ENCODE measurements around the gene KCNN1.

Gene KCNN1

DNA sequence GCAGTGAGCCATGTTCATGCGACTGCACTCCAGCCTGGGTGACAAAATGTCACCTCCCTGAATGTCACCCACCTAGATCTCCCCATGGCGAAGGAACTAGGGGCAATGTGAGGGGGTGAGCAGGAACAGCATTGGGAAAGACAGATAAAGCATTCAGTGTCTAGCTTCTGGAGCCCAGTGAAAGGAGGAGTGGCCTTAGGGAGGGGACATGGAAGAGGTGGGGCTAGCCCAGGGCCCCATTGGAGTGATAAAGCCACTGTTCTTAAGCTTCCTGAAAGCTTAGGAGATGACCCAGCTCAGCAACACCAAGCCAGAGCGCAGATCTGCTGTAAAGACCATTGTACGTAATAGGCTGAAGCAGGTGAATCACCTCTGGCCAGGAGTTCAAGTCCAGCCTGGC is 13.0 kb upstream of the KCNN1 start:
- Histone ChIP-seq H3K4me1 (ENCODE audit: control insufficient read depth, insufficient read depth, low read length) (peaks cover 1% of the 10 kb centered on the region; the same call in 1 of the 2 replicates), H3K4me3 (ENCODE audit: low read length) (no peak overlapping the region), H3K27ac (ENCODE audit: low read length) (no peak overlapping the region), H3K9me3 (ENCODE audit: control insufficient read depth, insufficient read depth, low read length) (no peaks in the 10 kb centered on the region), H3K36me3 (ENCODE audit: control insufficient read depth, insufficient read depth, low read length) (no peaks in the 10 kb centered on the region), H3K27me3 (ENCODE audit: control insufficient read depth, insufficient read depth, low read length) (peaks cover 24% of the 10 kb centered on the region)
- no CpG with 5 or more reads among the region's 4 CpGs for WGBS (ENCODE audit: insufficient coverage, insufficient read length)
- no peak for DNase-seq (ENCODE audit: low read depth, low spot score)

DNA sequence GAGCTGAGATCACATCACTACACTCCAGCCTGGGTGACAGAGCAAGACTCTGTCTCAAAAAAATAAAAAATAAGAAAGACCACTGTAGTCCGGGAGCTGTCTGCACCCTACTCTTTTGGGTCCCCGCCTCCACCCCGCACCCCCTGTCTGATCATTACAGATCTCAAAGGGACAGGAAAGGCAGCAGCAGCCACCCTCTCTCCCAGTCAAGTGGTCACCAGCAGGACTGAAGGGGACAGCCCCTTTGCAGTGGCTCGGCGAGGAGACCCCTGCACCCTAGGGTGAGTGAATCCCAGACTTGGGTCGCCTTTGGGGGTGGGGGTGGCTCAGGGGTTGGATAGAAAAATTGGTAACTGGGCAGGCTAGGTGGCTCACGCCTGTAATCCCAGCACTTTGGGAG is 12.5 kb upstream of the KCNN1 start:
- Histone ChIP-seq H3K27me3 (ENCODE audit: control insufficient read depth, insufficient read depth, low read length) (peaks cover 21% of the 10 kb centered on the region), H3K27ac (ENCODE audit: low read length) (no peak overlapping the region), H3K36me3 (ENCODE audit: control insufficient read depth, insufficient read depth, low read length) (no peaks in the 10 kb centered on the region), H3K4me3 (ENCODE audit: low read length) (no peak overlapping the region), H3K9me3 (ENCODE audit: control insufficient read depth, insufficient read depth, low read length) (no peaks in the 10 kb centered on the region), H3K4me1 (ENCODE audit: control insufficient read depth, insufficient read depth, low read length) (peaks cover 1% of the 10 kb centered on the region; the same call in 1 of the 2 replicates)
- DNase-seq (ENCODE audit: low read depth, low spot score): no peak
- no CpG with 5 or more reads among the region's 7 CpGs for WGBS (ENCODE audit: insufficient coverage, insufficient read length)

DNA sequence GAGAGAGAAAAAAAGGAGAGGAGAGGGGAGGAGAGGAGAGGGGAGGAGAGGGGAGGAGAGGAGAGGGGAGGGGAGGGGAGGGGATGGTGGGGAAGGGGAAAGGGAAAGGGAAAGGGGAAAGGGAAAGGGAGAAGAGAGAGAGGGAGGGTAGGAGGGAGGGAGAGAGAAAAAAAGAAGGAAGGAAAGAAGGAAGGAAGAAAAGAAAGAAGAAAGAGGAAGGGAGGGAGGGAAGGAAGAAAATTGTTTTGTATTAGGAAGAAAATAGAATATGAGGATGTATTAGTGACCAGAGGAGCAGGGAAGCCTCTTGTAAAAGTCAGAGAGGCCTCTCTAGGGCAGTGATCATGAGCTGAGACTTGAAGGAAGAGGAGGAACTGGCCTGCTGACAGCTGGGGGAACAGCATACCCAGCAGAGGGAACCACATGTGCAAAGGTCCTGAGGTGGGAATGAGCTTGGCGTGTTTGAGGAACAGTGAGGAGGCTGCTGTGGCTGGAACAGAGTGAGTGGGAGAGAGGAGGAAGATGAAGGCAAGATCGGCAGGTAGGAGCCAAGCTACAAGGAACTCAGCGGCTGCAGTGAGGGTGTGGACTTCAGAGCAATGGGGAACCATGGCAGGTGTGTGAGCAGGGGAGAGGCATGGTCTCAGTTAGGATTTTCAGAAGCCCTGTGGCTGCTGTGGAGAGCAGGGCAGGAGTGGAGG is 9.6 kb upstream of the KCNN1 start:
- no peaks in the 10 kb centered on the region for H3K9me3 ChIP-seq (ENCODE audit: control insufficient read depth, insufficient read depth, low read length)
- H3K4me3 ChIP-seq (ENCODE audit: low read length): no peak overlapping the region
- WGBS (ENCODE audit: insufficient coverage, insufficient read length): no CpG with 5 or more reads among the region's 3 CpGs
- peaks cover 12% of the 10 kb centered on the region for H3K27me3 ChIP-seq (ENCODE audit: control insufficient read depth, insufficient read depth, low read length)
- peaks cover 6% of the 10 kb centered on the region for H3K4me1 ChIP-seq (ENCODE audit: control insufficient read depth, insufficient read depth, low read length)
- DNase-seq (ENCODE audit: low read depth, low spot score): no peak
- H3K27ac ChIP-seq (ENCODE audit: low read length): no peak overlapping the region
- no peaks in the 10 kb centered on the region for H3K36me3 ChIP-seq (ENCODE audit: control insufficient read depth, insufficient read depth, low read length)

- Histone ChIP-seq H3K4me1 (ENCODE audit: control insufficient read depth, insufficient read depth, low read length) (peaks cover 7% of the 10 kb centered on the region), H3K27me3 (ENCODE audit: control insufficient read depth, insufficient read depth, low read length) (peaks cover 7% of the 10 kb centered on the region), H3K9me3 (ENCODE audit: control insufficient read depth, insufficient read depth, low read length) (no peaks in the 10 kb centered on the region), H3K27ac (ENCODE audit: low read length) (no peak overlapping the region), H3K4me3 (ENCODE audit: low read length) (no peak overlapping the region), H3K36me3 (ENCODE audit: control insufficient read depth, insufficient read depth, low read length) (no peaks in the 10 kb centered on the region)
- no peak for DNase-seq (ENCODE audit: low read depth, low spot score)
These were observed 9.0 kb upstream of the KCNN1 start for GRCh38 chr19:17957885-17958284.

DNA sequence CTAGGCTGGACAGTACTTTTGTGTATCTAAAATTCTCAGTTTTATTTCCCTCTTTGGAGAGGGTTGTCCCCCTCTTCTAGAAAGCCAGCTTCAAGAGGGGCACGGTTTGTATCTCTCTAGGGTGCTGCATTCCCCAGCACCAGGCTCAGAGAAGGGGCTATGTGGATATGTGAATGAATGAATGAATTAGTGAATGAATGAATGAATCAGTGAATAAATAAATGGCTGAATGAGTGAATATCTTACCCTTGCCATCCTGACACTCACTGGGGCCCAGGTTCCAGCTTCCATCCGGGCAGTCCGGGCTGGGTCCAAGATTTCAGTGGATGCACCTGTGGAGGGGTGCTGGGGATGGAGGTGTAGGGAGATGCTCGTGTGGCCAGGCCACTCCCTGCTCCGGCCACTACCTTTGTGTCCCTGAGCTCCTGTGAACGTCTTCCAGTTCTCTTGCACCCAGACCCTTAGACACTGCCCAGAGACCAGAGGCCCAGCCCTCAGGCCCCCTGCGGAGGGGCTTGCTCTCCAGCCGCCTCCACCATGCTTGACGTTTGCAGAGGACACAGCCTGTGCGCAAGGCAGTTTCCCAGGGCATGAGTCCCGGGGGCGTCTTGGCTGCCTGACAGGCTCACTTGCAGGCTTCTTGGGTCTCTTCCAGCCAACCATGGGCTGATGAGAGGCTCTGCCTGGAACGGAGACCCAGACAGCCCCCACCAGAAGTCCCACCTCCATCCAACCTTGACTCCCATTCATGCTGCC is 2.8 kb upstream of the KCNN1 start:
- no peak overlapping the region for H3K4me3 ChIP-seq (ENCODE audit: low read length)
- no peaks in the 10 kb centered on the region for H3K9me3 ChIP-seq (ENCODE audit: control insufficient read depth, insufficient read depth, low read length)
- peaks cover 11% of the 10 kb centered on the region for H3K4me1 ChIP-seq (ENCODE audit: control insufficient read depth, insufficient read depth, low read length)
- no peak for DNase-seq (ENCODE audit: low read depth, low spot score)
- H3K36me3 ChIP-seq (ENCODE audit: control insufficient read depth, insufficient read depth, low read length): no peaks in the 10 kb centered on the region
- H3K27ac ChIP-seq (ENCODE audit: low read length): no peak overlapping the region
- WGBS (ENCODE audit: insufficient coverage, insufficient read length): no CpG with 5 or more reads among the region's 13 CpGs
- H3K27me3 ChIP-seq (ENCODE audit: control insufficient read depth, insufficient read depth, low read length): no peaks in the 10 kb centered on the region

- Histone ChIP-seq H3K27ac (ENCODE audit: low read length) (no peak overlapping the region), H3K9me3 (ENCODE audit: control insufficient read depth, insufficient read depth, low read length) (no peaks in the 10 kb centered on the region), H3K4me1 (ENCODE audit: control insufficient read depth, insufficient read depth, low read length) (peaks cover 11% of the 10 kb centered on the region), H3K36me3 (ENCODE audit: control insufficient read depth, insufficient read depth, low read length) (no peaks in the 10 kb centered on the region), H3K4me3 (ENCODE audit: low read length) (no peak overlapping the region), H3K27me3 (ENCODE audit: control insufficient read depth, insufficient read depth, low read length) (no peaks in the 10 kb centered on the region)
- no peak for DNase-seq (ENCODE audit: low read depth, low spot score)
- no CpG with 5 or more reads among the region's 11 CpGs for WGBS (ENCODE audit: insufficient coverage, insufficient read length)
These were observed 1.4 kb upstream of the KCNN1 start for GRCh38 chr19:17965370-17966128.

DNA sequence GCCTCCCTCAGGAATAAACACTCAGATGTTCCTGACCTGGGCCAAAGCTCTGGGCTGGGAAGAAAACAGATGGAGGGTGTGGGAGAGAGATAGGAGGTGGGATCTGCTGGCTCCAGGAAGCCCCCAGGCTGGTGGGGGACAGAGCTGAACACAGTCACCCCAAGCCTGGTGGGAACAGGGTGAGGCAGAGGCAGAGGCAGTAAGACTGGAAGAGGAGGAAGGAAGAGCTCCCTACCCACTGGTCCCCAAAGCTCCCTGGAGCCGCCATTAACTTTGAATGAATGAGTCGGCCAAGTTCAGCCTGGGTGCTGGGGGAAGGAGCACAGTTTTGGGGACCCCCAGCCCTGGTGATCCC is 801 bp upstream of the KCNN1 start:
- no peaks in the 10 kb centered on the region for H3K36me3 ChIP-seq (ENCODE audit: control insufficient read depth, insufficient read depth, low read length)
- no peak overlapping the region for H3K27ac ChIP-seq (ENCODE audit: low read length)
- peaks cover 11% of the 10 kb centered on the region for H3K4me1 ChIP-seq (ENCODE audit: control insufficient read depth, insufficient read depth, low read length)
- H3K4me3 ChIP-seq (ENCODE audit: low read length): no peak overlapping the region
- DNase-seq (ENCODE audit: low read depth, low spot score): no peak
- no peaks in the 10 kb centered on the region for H3K27me3 ChIP-seq (ENCODE audit: control insufficient read depth, insufficient read depth, low read length)
- no peaks in the 10 kb centered on the region for H3K9me3 ChIP-seq (ENCODE audit: control insufficient read depth, insufficient read depth, low read length)
- WGBS (ENCODE audit: insufficient coverage, insufficient read length): no CpG with 5 or more reads among the region's 2 CpGs

DNA sequence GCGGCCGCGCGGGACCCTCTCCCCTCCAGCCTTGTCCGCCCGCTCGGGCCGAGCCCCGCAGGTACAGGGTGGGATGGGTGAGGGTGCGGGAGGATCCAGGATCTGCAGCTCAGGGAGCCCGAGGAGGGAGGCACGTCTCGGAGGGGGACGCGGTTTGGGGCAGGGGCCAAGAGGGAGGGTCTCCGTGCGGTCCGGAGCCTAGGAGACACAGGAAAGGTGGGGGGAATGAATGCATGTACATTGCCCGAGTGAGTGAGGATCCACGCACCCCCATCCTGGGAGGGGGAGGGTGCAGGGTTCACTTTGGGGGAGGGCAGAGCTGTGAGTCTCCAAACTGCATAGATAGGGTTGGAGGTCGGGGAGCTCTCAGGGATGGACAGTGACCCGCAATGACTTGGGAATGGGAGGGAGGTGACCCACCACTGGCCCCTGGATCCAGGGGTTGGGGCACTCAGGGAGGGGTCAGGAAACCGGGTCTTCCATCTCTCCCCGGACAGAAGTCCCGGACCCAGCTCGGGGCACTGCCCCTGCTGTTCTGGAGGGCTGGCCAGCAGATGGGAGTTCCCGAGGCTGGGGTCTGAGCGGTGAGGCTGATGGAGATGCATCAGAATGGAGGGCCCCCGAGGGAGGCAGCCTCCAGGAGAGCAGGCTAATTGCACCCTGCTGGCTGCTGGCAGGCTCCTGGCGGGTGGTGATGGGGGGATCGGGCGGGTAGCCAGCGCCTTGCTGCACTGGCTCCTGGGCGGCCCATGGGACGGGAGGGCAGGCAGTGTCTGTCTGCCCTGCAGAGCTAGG is 547 bp downstream of the KCNN1 start:
- WGBS (ENCODE audit: insufficient coverage, insufficient read length): no CpG with 5 or more reads among the region's 35 CpGs
- no peaks in the 10 kb centered on the region for H3K27me3 ChIP-seq (ENCODE audit: control insufficient read depth, insufficient read depth, low read length)
- H3K36me3 ChIP-seq (ENCODE audit: control insufficient read depth, insufficient read depth, low read length): no peaks in the 10 kb centered on the region
- peaks cover 5% of the 10 kb centered on the region; the same call in 1 of the 2 replicates for H3K4me1 ChIP-seq (ENCODE audit: control insufficient read depth, insufficient read depth, low read length)
- H3K27ac ChIP-seq (ENCODE audit: low read length): no peak overlapping the region
- peak overlapping the region; percentile 48; the same call in 1 of the 2 replicates for H3K4me3 ChIP-seq (ENCODE audit: low read length)
- no peaks in the 10 kb centered on the region for H3K9me3 ChIP-seq (ENCODE audit: control insufficient read depth, insufficient read depth, low read length)
- DNase-seq (ENCODE audit: low read depth, low spot score): no peak

GRCh38 chr19:17968362-17968761 is 1.5 kb downstream of the KCNN1 start:
- Histone ChIP-seq H3K36me3 (ENCODE audit: control insufficient read depth, insufficient read depth, low read length) (no peaks in the 10 kb centered on the region), H3K4me3 (ENCODE audit: low read length) (no peak overlapping the region), H3K9me3 (ENCODE audit: control insufficient read depth, insufficient read depth, low read length) (no peaks in the 10 kb centered on the region), H3K4me1 (ENCODE audit: control insufficient read depth, insufficient read depth, low read length) (peaks cover 4% of the 10 kb centered on the region; the same call in 1 of the 2 replicates), H3K27me3 (ENCODE audit: control insufficient read depth, insufficient read depth, low read length) (no peaks in the 10 kb centered on the region), H3K27ac (ENCODE audit: low read length) (no peak overlapping the region)
- no peak for DNase-seq (ENCODE audit: low read depth, low spot score)
- WGBS (ENCODE audit: insufficient coverage, insufficient read length): no CpG with 5 or more reads among the region's 4 CpGs

All from iPS DF 6.9 (cell line).